K562 (cell line): ENCODE data around the gene DNALI1. TPM values are rescaled to one million over a fixed set of nuclear protein-coding genes. Genes with fewer than 3 reads are reported as not detected.

Source experiments
- BDP1 ChIP-seq: IDR thresholded peaks from 3 replicates; pipeline ENCODE4 v1.6.1; 2011; ENCODE audit not compliant: insufficient read length, insufficient read depth
- CXXC5 ChIP-seq: fragments of 250-450 bp; sonication (Bioruptor Pico); IDR thresholded peaks from 2 replicates; pipeline ENCODE4 v1.8.0; 2022; ENCODE audit warnings: inconsistent platforms, mild to moderate bottlenecking, moderate library complexity
- FOXK1 ChIP-seq: sonication (generic); formaldehyde crosslinking; IDR thresholded peaks from 2 replicates; pipeline ENCODE4 v1.8.0; 2022; ENCODE audit warnings: missing genetic modification reagents, mild to moderate bottlenecking, borderline replicate concordance
- HDAC8 ChIP-seq: fragments of 450-650 bp; IDR thresholded peaks from 2 replicates; pipeline ENCODE4 v1.6.1; 2016; ENCODE audit warnings: mild to moderate bottlenecking, missing genetic modification characterization, moderate library complexity, missing compliant biosample characterization
- ILF3 ChIP-seq: fragments of 450-650 bp; IDR thresholded peaks from 2 replicates; pipeline ENCODE4 v1.6.1; 2018; ENCODE audit warnings: antibody characterized with exemption, mild to moderate bottlenecking, moderate library complexity, borderline replicate concordance
- MAZ ChIP-seq, 2 experiments: fragments of 450-650 bp in 1 of 2; sonication (generic) in 1 of 2; formaldehyde crosslinking; IDR thresholded peaks in 1 of 2; conservative IDR thresholded peaks in 1 of 2; 2 replicates each; pipeline versions ENCODE4 v1.4.0 to v1.5.0; 2020; ENCODE audit warnings: mild to moderate bottlenecking in 1 of 2, missing genetic modification reagents in 1 of 2
- MECOM ChIP-seq: fragments of 250-450 bp; sonication (Bioruptor Pico); IDR thresholded peaks from 2 replicates; pipeline ENCODE4 v1.8.0; 2022; ENCODE audit warnings: inconsistent platforms
- MEIS2 ChIP-seq: fragments of 450-650 bp; IDR thresholded peaks from 2 replicates; pipeline ENCODE4 v1.6.1; 2014; ENCODE audit warnings: mild to moderate bottlenecking; ENCODE audit not compliant: partially characterized antibody
- PHF8 ChIP-seq: fragments of 200-600 bp; sonication (generic); IDR thresholded peaks from 2 replicates; pipeline ENCODE4 v1.6.1; 2012; ENCODE audit warnings: mixed run types, mild to moderate bottlenecking, inconsistent platforms, low read length, moderate library complexity, borderline replicate concordance
- PHTF2 ChIP-seq: fragments of 250-450 bp; sonication (Bioruptor Pico); IDR thresholded peaks from 2 replicates; pipeline ENCODE4 v1.5.0; 2021; ENCODE audit warnings: mild to moderate bottlenecking
- PRDM10 ChIP-seq: fragments of 450-650 bp; IDR thresholded peaks from 2 replicates; pipeline ENCODE4 v1.6.1; 2018; ENCODE audit not compliant: partially characterized antibody
- RAD21 ChIP-seq, 2 experiments: fragments of 250-450 bp in 1 of 2; fragments of 450-650 bp in 1 of 2; sonication (Bioruptor Pico) in 1 of 2; formaldehyde crosslinking in 1 of 2; IDR thresholded peaks in 1 of 2; conservative IDR thresholded peaks in 1 of 2; 2 replicates each; pipeline versions ENCODE4 v1.4.0 to v1.8.0; 2020 to 2022; ENCODE audit warnings: mild to moderate bottlenecking in 2 of 2, moderate library complexity in 1 of 2
- RUNX1 ChIP-seq: sonication (generic); IDR thresholded peaks from 2 replicates; pipeline ENCODE4 v1.6.1; 2016; ENCODE audit warnings: antibody characterized with exemption, low read depth
- SREBF1 ChIP-seq: fragments of 150-350 bp; IDR thresholded peaks from 2 replicates; pipeline ENCODE4 v1.6.1; 2014; ENCODE audit warnings: antibody characterized with exemption, low read depth, low read length, borderline replicate concordance
- TCFL5 ChIP-seq: fragments of 250-450 bp; sonication (Bioruptor Pico); conservative IDR thresholded peaks from 2 replicates; pipeline ENCODE4 v1.6.1; 2021; ENCODE audit warnings: mild to moderate bottlenecking, moderate library complexity, matching md5 sums
- TEAD4 ChIP-seq, 2 experiments: sonication (generic) in 1 of 2; formaldehyde crosslinking in 1 of 2; IDR thresholded peaks; 2 replicates each; pipeline versions ENCODE4 v1.6.1 to v1.8.0; 2012 to 2022; ENCODE audit warnings: borderline replicate concordance in 1 of 2, inconsistent platforms in 1 of 2, low read length in 1 of 2, mild to moderate bottlenecking in 1 of 2, missing genetic modification reagents in 1 of 2
- TOE1 ChIP-seq, 2 experiments: fragments of 450-650 bp in 1 of 2; sonication (generic) in 1 of 2; formaldehyde crosslinking in 1 of 2; IDR thresholded peaks; 2 replicates each; pipeline versions ENCODE4 v1.7.1 to v1.8.0; 2016 to 2022; ENCODE audit warnings: borderline replicate concordance in 2 of 2, mild to moderate bottlenecking in 2 of 2, antibody characterized with exemption in 1 of 2, inconsistent platforms in 1 of 2, low read depth in 1 of 2, missing genetic modification reagents in 1 of 2, moderate library complexity in 1 of 2
- UBTF ChIP-seq, 2 experiments: IDR thresholded peaks; 2 replicates each; pipeline ENCODE4 v1.6.1; 2012; ENCODE audit warnings: improper control_type of control experiment in 2 of 2, low read depth in 2 of 2, low read length in 2 of 2, borderline replicate concordance in 1 of 2
- ZBTB7A ChIP-seq: IDR thresholded peaks from 2 replicates; pipeline ENCODE4 v1.6.1; 2011; ENCODE audit warnings: low read depth, mild to moderate bottlenecking, low read length, moderate library complexity, borderline replicate concordance; ENCODE audit not compliant: control insufficient read depth
- ZNF133 ChIP-seq: fragments of 250-450 bp; sonication (Bioruptor Pico); IDR thresholded peaks from 2 replicates; pipeline ENCODE4 v1.4.0; 2020; ENCODE audit warnings: mild to moderate bottlenecking
- polyA plus RNA-seq, 8 experiments: library from polyadenylated mRNA; depleted of rRNA in 4 of 8; stranded (reverse) in 5 of 8; unstranded in 3 of 8; fragments of >200 nt; fragmentation: Nextera tagmentation in 2 of 8; fragmentation: Illumina TruSeq in 1 of 8; extraction: Ambion mirVana in 2 of 8; extraction: Trizol in 1 of 8; gene quantifications; 2 replicates each; pipeline versions ENCODE4 v1.2.1 to v1.2.3, GENCODE V29; 2011 to 2014; ENCODE audit warnings: inconsistent platforms in 1 of 8, missing spikeins in 1 of 8
- total RNA-seq, 7 experiments: library from RNA; depleted of rRNA in 6 of 7; stranded (reverse); fragments of >200 nt in 6 of 7; fragmentation: Illumina TruSeq in 2 of 7; extraction: Trizol in 2 of 7; gene quantifications; 2 replicates each; pipeline versions ENCODE4 v1.2.1 to v1.2.3, GENCODE V29; 2011 to 2021; ENCODE audit warnings: low replicate concordance in 1 of 7

The DNALI1 gene
- total and polyA plus RNA-seq, 9 of the 15 experiments (the other 6 are each of a cell fraction or from before 2014, with no cell fraction given), result 0.87 to 5.6 (median 1.2) TPM

- TF ChIP-seq PRDM10, result no peak
- no peak for TF ChIP-seq BDP1
- no peak for TF ChIP-seq TCFL5 (CRISPR knock-in tag)
- TF ChIP-seq FOXK1 (CRISPR knock-in tag), result no peak
- no peak for TF ChIP-seq MEIS2
- no peak for TF ChIP-seq UBTF (IDR thresholded peaks at IDR 0.05; ENCODE audit: borderline replicate concordance in 1 of 2, low read depth in 2 of 2, low read length in 2 of 2)
- TF ChIP-seq HDAC8 (tag), result no peak
- TF ChIP-seq RAD21 (CRISPR knock-in tag; conservative IDR thresholded peaks at IDR 0.05 in 1 of 2, IDR thresholded peaks at IDR 0.05 in 1 of 2), result peak; percentile 42 to 55
- TF ChIP-seq SREBF1, result no peak
- no peak for TF ChIP-seq RUNX1
- TF ChIP-seq CXXC5 (CRISPR knock-in tag), result no peak
- no peak for TF ChIP-seq TEAD4 (IDR thresholded peaks at IDR 0.05; ENCODE audit: low read length)
- no peak for TF ChIP-seq TEAD4 (CRISPR knock-in tag; IDR thresholded peaks at IDR 0.05; ENCODE audit: borderline replicate concordance)
- no peak for TF ChIP-seq PHF8
- TF ChIP-seq MECOM (CRISPR knock-in tag), result no peak
- TF ChIP-seq PHTF2 (CRISPR knock-in tag), result no peak
- TF ChIP-seq ILF3, result no peak
- TF ChIP-seq ZNF133 (CRISPR knock-in tag), result no peak
- no peak for TF ChIP-seq MAZ (CRISPR knock-in tag; conservative IDR thresholded peaks at IDR 0.05 in 1 of 2, IDR thresholded peaks at IDR 0.05 in 1 of 2)
- TF ChIP-seq ZBTB7A, result no peak
- no peak for TF ChIP-seq TOE1 (IDR thresholded peaks at IDR 0.05; ENCODE audit: borderline replicate concordance)
- no peak for TF ChIP-seq TOE1 (CRISPR knock-in tag; IDR thresholded peaks at IDR 0.05; ENCODE audit: borderline replicate concordance, low read depth)
Observed at GRCh38 chr1:37602750-37603694, 46.3 kb downstream of the DNALI1 start (continued).
